NCI-H774 (cell line): ENCODE measurements around the gene FUT3.
"Not testable (repeated sequence)": the region's sequence is repeated elsewhere in the genome, so short reads cannot be mapped to it uniquely, and the experiment has no call there.

ENCODE experiments used
- DNase-seq: peaks from one replicate; lab custom pipeline; 2025; lab: John Stamatoyannopoulos, UW

FUT3 gene

GRCh38 chr19:5881543-5882299 is 30.5 kb upstream of the FUT3 start:
- no peak for DNase-seq

- DNase-seq: no peak
Measured at GRCh38 chr19:5880604-5881078, 29.4 kb upstream of the FUT3 start.

- no peak for DNase-seq
Measured at GRCh38 chr19:5880196-5880595, 28.9 kb upstream of the FUT3 start.

- DNase-seq: no peak
Measured at GRCh38 chr19:5877882-5878281, 26.6 kb upstream of the FUT3 start.

GRCh38 chr19:5877427-5877826 is 26.2 kb upstream of the FUT3 start:
- DNase-seq: no peak

GRCh38 chr19:5874496-5874895 is 23.2 kb upstream of the FUT3 start:
- DNase-seq: not testable (repeated sequence)

GRCh38 chr19:5873617-5874199 is 22.5 kb upstream of the FUT3 start:
- DNase-seq: no peak

GRCh38 chr19:5870986-5871394 is 19.7 kb upstream of the FUT3 start:
- DNase-seq: no peak

- DNase-seq: no peak
Measured at GRCh38 chr19:5867201-5868136, 16.2 kb upstream of the FUT3 start.

GRCh38 chr19:5865772-5866171 is 14.5 kb upstream of the FUT3 start:
- DNase-seq: no peak

GRCh38 chr19:5864725-5865486 is 13.7 kb upstream of the FUT3 start:
- no peak for DNase-seq

GRCh38 chr19:5864013-5864720 is 12.9 kb upstream of the FUT3 start:
- DNase-seq: no peak

- DNase-seq: no peak
Measured at GRCh38 chr19:5863030-5863665, 11.9 kb upstream of the FUT3 start.

- no peak for DNase-seq
Measured at GRCh38 chr19:5857203-5858081, 6.2 kb upstream of the FUT3 start.

GRCh38 chr19:5855151-5855550 is 3.9 kb upstream of the FUT3 start:
- DNase-seq: not testable (repeated sequence)

- DNase-seq: not testable (repeated sequence)
Measured at GRCh38 chr19:5854121-5854520, 2.9 kb upstream of the FUT3 start.

GRCh38 chr19:5850743-5851293 is 431 bp downstream of the FUT3 start:
- DNase-seq: no peak

- DNase-seq: no peak
Measured at GRCh38 chr19:5850189-5850588, 1.1 kb downstream of the FUT3 start.

- DNase-seq: not testable (repeated sequence)
Measured at GRCh38 chr19:5848621-5849020, 2.6 kb downstream of the FUT3 start.
